GM12878 (cell line): ENCODE results near the gene TRAPPC3L. TPM values are rescaled to one million over a fixed set of nuclear protein-coding genes. Genes with fewer than 3 reads are reported as not detected.

Experiments
- ATAC-seq: fragments of 200-7000 bp; cut with Tn5 transposase; 3 replicates; pipeline ENCODE4 v1.9.1; 2020; ENCODE audit warnings: mild to moderate bottlenecking, moderate library complexity
- BruUV-seq: library from RNA; stranded (reverse); fragments of 400-500 nt; replicated peaks from 2 replicates; lab custom pipeline; 2021; lab: Mats Ljungman, UMichigan
- CTCF ChIA-PET: fragments of 300-600 bp; sonication (Branson Sonifier 250); formaldehyde crosslinking; extraction: SDS; loops from one replicate; lab custom pipeline; 2021; ENCODE audit warnings: inconsistent platforms; lab: Yijun Ruan, JAX
- POLR2A ChIA-PET: fragments of 350-600 bp; formaldehyde crosslinking; extraction: SDS; loops from one replicate; lab custom pipeline; 2021; ENCODE audit warnings: inconsistent platforms; lab: Charles Lee
- RAD21 ChIA-PET: fragments of 300-600 bp; sonication (Branson Sonifier 250); formaldehyde crosslinking; loops from one replicate; lab custom pipeline; 2023; ENCODE audit warnings: antibody characterized with exemption; ENCODE audit not compliant: unreplicated experiment; lab: Charles Lee
- SMC1A ChIA-PET: fragments of 300-600 bp; sonication (Branson Sonifier 250); formaldehyde crosslinking; loops from one replicate; lab custom pipeline; 2023; ENCODE audit not compliant: unreplicated experiment, uncharacterized antibody; lab: Charles Lee
- DNase-seq: peaks from one replicate; pipeline ENCODE4 v3.0.0-alpha.2; 2011; ENCODE audit warnings: low read depth, low spot score
- FAIRE-seq: peaks from 3 replicates; lab custom pipeline; 2011; peaks lifted over from hg19 to GRCh38; lab: Jason Lieb, UNC
- H2AFZ ChIP-seq: 2 replicates; pipeline ENCODE4 v1.6.0; 2011; ENCODE audit warnings: low read depth, low read length, control low read depth; ENCODE audit not compliant: control insufficient read depth
- H3K27ac ChIP-seq: 2 replicates; pipeline ENCODE4 v1.5.1; 2011; ENCODE audit warnings: control low read depth; ENCODE audit not compliant: control insufficient read depth, insufficient read depth
- H3K27me3 ChIP-seq, 2 experiments: replicated peaks in 1 of 2; 2 replicates each; pipeline versions ENCODE4 v1.6.0 to v1.6.1; 2011; ENCODE audit warnings: low read length in 1 of 2; ENCODE audit not compliant: control insufficient read depth in 2 of 2, insufficient read depth in 2 of 2
- H3K36me3 ChIP-seq, 2 experiments: 2 replicates each; pipeline ENCODE4 v1.5.1; 2011; ENCODE audit warnings: low read length in 1 of 2; ENCODE audit not compliant: control insufficient read depth in 2 of 2, insufficient read depth in 2 of 2
- H3K4me1 ChIP-seq: 2 replicates; pipeline ENCODE4 v1.6.1; 2011; ENCODE audit warnings: mild to moderate bottlenecking, low read length, moderate library complexity, mixed read lengths; ENCODE audit not compliant: control insufficient read depth, insufficient read depth
- H3K4me2 ChIP-seq: 2 replicates; pipeline ENCODE4 v1.6.0; 2011; ENCODE audit warnings: control low read depth; ENCODE audit not compliant: control insufficient read depth, insufficient read depth
- H3K4me3 ChIP-seq: fragments of 200-600 bp; sonication (generic); 2 replicates; pipeline ENCODE4 v1.5.1; 2016
- H3K79me2 ChIP-seq: 2 replicates; pipeline ENCODE4 v1.6.0; 2011; ENCODE audit warnings: low read length; ENCODE audit not compliant: control insufficient read depth, insufficient read depth
- H3K9ac ChIP-seq: 2 replicates; pipeline ENCODE4 v1.8.0; 2011; ENCODE audit warnings: low read length, control low read depth, mixed read lengths; ENCODE audit not compliant: control insufficient read depth, insufficient read depth
- H3K9me3 ChIP-seq: replicated peaks from 3 replicates; pipeline ENCODE4 v1.5.1; 2011; ENCODE audit warnings: mild to moderate bottlenecking, low read length; ENCODE audit not compliant: control insufficient read depth, insufficient read depth
- H4K20me1 ChIP-seq: 2 replicates; pipeline ENCODE4 v1.6.0; 2011; ENCODE audit not compliant: control insufficient read depth, insufficient read depth
- DPF2 ChIP-seq: fragments of 450-650 bp; IDR thresholded peaks from 2 replicates; pipeline ENCODE4 v1.6.1; 2017; ENCODE audit warnings: mild to moderate bottlenecking
- MYC ChIP-seq: IDR thresholded peaks from 2 replicates; pipeline ENCODE4 v1.6.1; 2011; ENCODE audit warnings: mild to moderate bottlenecking, low read length, moderate library complexity, inconsistent platforms; ENCODE audit not compliant: insufficient read depth, insufficient replicate concordance, insufficient read length, severe bottlenecking
- NFYB ChIP-seq: IDR thresholded peaks from 2 replicates; pipeline ENCODE4 v1.6.1; 2011; ENCODE audit warnings: low read depth, mild to moderate bottlenecking, low read length, improper control_type of control experiment, moderate library complexity; ENCODE audit not compliant: insufficient read depth
- RAD21 ChIP-seq: IDR thresholded peaks from 2 replicates; pipeline ENCODE4 v1.6.1; 2011; ENCODE audit warnings: mild to moderate bottlenecking, low read depth, low read length, moderate library complexity; ENCODE audit not compliant: insufficient read depth
- RUNX3 ChIP-seq: IDR thresholded peaks from 2 replicates; pipeline ENCODE4 v1.6.1; 2012; ENCODE audit warnings: low read length, inconsistent platforms
- SMC3 ChIP-seq: IDR thresholded peaks from 2 replicates; pipeline ENCODE4 v1.6.1; 2011; ENCODE audit warnings: low read length, improper control_type of control experiment, borderline replicate concordance
- TAF1 ChIP-seq: IDR thresholded peaks from 2 replicates; pipeline ENCODE4 v1.6.1; 2011; ENCODE audit warnings: mild to moderate bottlenecking, low read depth, low read length, borderline replicate concordance
- WGBS: methylation state at CpG from one replicate; pipeline ENCODE4 v1.1.6; 2016; ENCODE audit warnings: low lambda C conversion rate; ENCODE audit not compliant: insufficient replicate concordance, insufficient coverage; ENCODE audit errors: missing lambda C conversion rate; 5-methylcytosine and 5-hydroxymethylcytosine counted together
- in situ Hi-C: fragments of 300-500 bp; cut with MboI; formaldehyde crosslinking; loops from 9 replicates; pipeline ENCODE4 v1.14.3; 2018; ENCODE audit warnings: mixed read lengths
- intact Hi-C: fragments of 100-400 bp; cut with micrococcal nuclease; formaldehyde crosslinking; loops from one replicate; pipeline ENCODE4 v1.14.2; 2022; ENCODE audit not compliant: unreplicated experiment
- polyA plus RNA-seq, 11 experiments: library from polyadenylated mRNA; depleted of rRNA in 4 of 11; unstranded in 6 of 11; stranded (reverse) in 5 of 11; fragments of >200 nt; fragmentation: Nextera tagmentation in 4 of 11; fragmentation: Illumina TruSeq in 1 of 11; extraction: Ambion mirVana in 4 of 11; extraction: Trizol in 1 of 11; gene quantifications; 1 replicate in 1 of 11; 2 replicates in 10 of 11; pipeline versions ENCODE4 v1.2.1 to v1.2.3, GENCODE V29; 2011 to 2016; ENCODE audit warnings: inconsistent platforms in 2 of 11, missing spikeins in 2 of 11, low read depth in 1 of 11
- total RNA-seq, 4 experiments: library from RNA; depleted of rRNA in 3 of 4; stranded (reverse); fragments of >200 nt in 3 of 4; fragmentation: Illumina TruSeq in 1 of 4; extraction: Trizol in 1 of 4; gene quantifications; 2 replicates each; pipeline versions ENCODE4 v1.2.1 to v1.2.3, GENCODE V29; 2013 to 2021
- TF ChIP-seq, protein P1 (sequence below): fragments of 450-650 bp; formaldehyde crosslinking; IDR thresholded peaks from 2 replicates; pipeline ENCODE4 v1.5.0; 2022; ENCODE audit warnings: mild to moderate bottlenecking, missing genetic modification characterization
- TF ChIP-seq, protein P2 (sequence below): fragments of 150-350 bp; IDR thresholded peaks from 2 replicates; pipeline ENCODE4 v1.6.1; 2016; ENCODE audit warnings: low read depth, low read length
- TF ChIP-seq, protein P3 (sequence below): IDR thresholded peaks from 2 replicates; pipeline ENCODE4 v1.6.1; 2011; ENCODE audit warnings: low read depth, low read length, improper control_type of control experiment, borderline replicate concordance
- TF ChIP-seq, protein P4 (sequence below): fragments of 450-650 bp; IDR thresholded peaks from 2 replicates; pipeline ENCODE4 v1.6.1; 2017; ENCODE audit warnings: mild to moderate bottlenecking

Gene TRAPPC3L
- total and polyA plus RNA-seq, 10 of the 15 experiments (the other 5 are each of a cell fraction or from before 2014, with no cell fraction given), result not detected

DNA sequence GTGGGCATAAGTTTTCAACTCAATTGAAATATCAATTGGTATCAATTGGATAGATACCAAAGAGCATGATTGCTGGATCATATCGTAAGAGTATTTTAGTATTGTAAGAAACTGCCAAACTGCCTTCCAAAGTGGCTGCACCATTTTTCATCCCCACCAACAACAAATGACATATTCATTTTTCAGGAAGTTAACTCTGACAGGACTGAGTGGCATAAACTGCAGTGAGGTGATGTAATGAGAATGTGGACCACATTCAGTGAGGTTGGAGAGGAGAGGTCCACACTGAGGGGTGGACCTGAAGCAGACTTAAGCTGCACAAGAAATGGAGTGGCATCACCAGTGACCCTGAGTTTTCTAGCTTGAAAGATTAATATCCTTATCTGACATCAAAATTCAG, 95.9 kb downstream of the TRAPPC3L start (continued):
- TF ChIP-seq, protein P1, sequence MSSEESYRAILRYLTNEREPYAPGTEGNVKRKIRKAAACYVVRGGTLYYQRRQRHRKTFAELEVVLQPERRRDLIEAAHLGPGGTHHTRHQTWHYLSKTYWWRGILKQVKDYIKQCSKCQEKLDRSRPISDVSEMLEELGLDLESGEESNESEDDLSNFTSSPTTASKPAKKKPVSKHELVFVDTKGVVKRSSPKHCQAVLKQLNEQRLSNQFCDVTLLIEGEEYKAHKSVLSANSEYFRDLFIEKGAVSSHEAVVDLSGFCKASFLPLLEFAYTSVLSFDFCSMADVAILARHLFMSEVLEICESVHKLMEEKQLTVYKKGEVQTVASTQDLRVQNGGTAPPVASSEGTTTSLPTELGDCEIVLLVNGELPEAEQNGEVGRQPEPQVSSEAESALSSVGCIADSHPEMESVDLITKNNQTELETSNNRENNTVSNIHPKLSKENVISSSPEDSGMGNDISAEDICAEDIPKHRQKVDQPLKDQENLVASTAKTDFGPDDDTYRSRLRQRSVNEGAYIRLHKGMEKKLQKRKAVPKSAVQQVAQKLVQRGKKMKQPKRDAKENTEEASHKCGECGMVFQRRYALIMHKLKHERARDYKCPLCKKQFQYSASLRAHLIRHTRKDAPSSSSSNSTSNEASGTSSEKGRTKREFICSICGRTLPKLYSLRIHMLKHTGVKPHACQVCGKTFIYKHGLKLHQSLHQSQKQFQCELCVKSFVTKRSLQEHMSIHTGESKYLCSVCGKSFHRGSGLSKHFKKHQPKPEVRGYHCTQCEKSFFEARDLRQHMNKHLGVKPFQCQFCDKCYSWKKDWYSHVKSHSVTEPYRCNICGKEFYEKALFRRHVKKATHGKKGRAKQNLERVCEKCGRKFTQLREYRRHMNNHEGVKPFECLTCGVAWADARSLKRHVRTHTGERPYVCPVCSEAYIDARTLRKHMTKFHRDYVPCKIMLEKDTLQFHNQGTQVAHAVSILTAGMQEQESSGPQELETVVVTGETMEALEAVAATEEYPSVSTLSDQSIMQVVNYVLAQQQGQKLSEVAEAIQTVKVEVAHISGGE, result no peak
- no peak for TF ChIP-seq MYC
- TF ChIP-seq, protein P2, sequence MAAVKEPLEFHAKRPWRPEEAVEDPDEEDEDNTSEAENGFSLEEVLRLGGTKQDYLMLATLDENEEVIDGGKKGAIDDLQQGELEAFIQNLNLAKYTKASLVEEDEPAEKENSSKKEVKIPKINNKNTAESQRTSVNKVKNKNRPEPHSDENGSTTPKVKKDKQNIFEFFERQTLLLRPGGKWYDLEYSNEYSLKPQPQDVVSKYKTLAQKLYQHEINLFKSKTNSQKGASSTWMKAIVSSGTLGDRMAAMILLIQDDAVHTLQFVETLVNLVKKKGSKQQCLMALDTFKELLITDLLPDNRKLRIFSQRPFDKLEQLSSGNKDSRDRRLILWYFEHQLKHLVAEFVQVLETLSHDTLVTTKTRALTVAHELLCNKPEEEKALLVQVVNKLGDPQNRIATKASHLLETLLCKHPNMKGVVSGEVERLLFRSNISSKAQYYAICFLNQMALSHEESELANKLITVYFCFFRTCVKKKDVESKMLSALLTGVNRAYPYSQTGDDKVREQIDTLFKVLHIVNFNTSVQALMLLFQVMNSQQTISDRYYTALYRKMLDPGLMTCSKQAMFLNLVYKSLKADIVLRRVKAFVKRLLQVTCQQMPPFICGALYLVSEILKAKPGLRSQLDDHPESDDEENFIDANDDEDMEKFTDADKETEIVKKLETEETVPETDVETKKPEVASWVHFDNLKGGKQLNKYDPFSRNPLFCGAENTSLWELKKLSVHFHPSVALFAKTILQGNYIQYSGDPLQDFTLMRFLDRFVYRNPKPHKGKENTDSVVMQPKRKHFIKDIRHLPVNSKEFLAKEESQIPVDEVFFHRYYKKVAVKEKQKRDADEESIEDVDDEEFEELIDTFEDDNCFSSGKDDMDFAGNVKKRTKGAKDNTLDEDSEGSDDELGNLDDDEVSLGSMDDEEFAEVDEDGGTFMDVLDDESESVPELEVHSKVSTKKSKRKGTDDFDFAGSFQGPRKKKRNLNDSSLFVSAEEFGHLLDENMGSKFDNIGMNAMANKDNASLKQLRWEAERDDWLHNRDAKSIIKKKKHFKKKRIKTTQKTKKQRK, result no peak
- TF ChIP-seq RUNX3, result no peak

DNA sequence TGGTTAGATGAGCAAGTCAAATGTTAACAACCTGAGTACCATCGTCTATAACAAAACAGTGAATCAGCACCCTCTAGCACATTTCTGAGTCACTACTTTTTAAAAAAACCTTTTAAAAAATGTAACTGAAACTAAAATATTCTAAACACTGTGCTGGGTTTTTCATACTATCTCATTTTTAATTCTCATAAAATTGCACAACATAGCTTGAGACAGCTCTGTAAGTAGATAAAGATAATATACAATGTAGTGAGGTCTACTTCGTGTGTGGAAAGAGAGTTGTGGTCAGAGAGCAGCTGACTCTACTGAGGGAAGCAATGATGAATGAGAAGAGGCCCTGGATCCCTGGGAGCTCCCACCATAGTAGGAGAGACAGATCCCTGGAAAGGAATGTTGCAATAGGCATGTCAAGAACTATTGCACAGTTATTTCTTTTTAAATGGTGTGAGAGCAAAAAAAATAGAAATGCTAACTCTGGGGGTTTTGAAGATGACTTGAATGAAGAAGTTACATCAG, 97.9 kb downstream of the TRAPPC3L start:
- ChIA-PET POLR2A (no interaction called here), SMC1A (interaction anchor here (0.6 to 3.3 kb wide), 9 partner anchors 26 to 269 kb away, joined by 3 to 21 read pairs (median 3); no protein-coding TSS in a partner anchor), RAD21 (interaction anchor here (1.1 to 7.3 kb wide), 4 partner anchors 44 to 159 kb away, joined by 3 to 54 read pairs (median 8); no protein-coding TSS in a partner anchor), CTCF (interaction anchor here (1.0 to 2.7 kb wide), 5 partner anchors 14 to 177 kb away, joined by 4 to 17 read pairs (median 9); partner anchors contain the start of gene TSPYL1)
- ATAC-seq (peak; percentile 14; the same call in 1 of the 3 replicates), DNase-seq (no peak), FAIRE-seq (no peak)
- no peaks in the 10 kb centered on the region for H3K9me3 ChIP-seq
- H3K4me2 ChIP-seq, result no peak overlapping the region
- H3K9ac ChIP-seq, result no peak overlapping the region
- H3K79me2 ChIP-seq, result no peaks in the 10 kb centered on the region
- TF ChIP-seq DPF2 (no peak), TAF1 (no peak), RAD21 (peak; percentile 43), NFYB (no peak), RUNX3 (peak; percentile 24; the same call in 1 of the 2 replicates), SMC3 (peak; percentile 26; the same call in 1 of the 2 replicates)
- TF ChIP-seq, protein P3, sequence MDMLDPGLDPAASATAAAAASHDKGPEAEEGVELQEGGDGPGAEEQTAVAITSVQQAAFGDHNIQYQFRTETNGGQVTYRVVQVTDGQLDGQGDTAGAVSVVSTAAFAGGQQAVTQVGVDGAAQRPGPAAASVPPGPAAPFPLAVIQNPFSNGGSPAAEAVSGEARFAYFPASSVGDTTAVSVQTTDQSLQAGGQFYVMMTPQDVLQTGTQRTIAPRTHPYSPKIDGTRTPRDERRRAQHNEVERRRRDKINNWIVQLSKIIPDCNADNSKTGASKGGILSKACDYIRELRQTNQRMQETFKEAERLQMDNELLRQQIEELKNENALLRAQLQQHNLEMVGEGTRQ, result no peak
- TF ChIP-seq, protein P4, sequence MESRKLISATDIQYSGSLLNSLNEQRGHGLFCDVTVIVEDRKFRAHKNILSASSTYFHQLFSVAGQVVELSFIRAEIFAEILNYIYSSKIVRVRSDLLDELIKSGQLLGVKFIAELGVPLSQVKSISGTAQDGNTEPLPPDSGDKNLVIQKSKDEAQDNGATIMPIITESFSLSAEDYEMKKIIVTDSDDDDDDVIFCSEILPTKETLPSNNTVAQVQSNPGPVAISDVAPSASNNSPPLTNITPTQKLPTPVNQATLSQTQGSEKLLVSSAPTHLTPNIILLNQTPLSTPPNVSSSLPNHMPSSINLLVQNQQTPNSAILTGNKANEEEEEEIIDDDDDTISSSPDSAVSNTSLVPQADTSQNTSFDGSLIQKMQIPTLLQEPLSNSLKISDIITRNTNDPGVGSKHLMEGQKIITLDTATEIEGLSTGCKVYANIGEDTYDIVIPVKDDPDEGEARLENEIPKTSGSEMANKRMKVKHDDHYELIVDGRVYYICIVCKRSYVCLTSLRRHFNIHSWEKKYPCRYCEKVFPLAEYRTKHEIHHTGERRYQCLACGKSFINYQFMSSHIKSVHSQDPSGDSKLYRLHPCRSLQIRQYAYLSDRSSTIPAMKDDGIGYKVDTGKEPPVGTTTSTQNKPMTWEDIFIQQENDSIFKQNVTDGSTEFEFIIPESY, result no peak
- no peaks in the 10 kb centered on the region for H3K27me3 ChIP-seq
- in situ Hi-C loops (no loop called here), intact Hi-C loops (no loop called here)
- no peaks in the 10 kb centered on the region for H4K20me1 ChIP-seq
- no peak overlapping the region for H3K27ac ChIP-seq
- H3K4me1 ChIP-seq, result peaks cover 10% of the 10 kb centered on the region
- 0% methylated on average over 2 of the region's 2 CpGs for WGBS
- H2AFZ ChIP-seq, result no peak overlapping the region
- H3K4me3 ChIP-seq, result no peak overlapping the region
- no TSS peak for BruUV-seq
- H3K36me3 ChIP-seq, result no peaks in the 10 kb centered on the region
